ENCODE data around the gene FOXB1.

FOXB1 gene

DNA sequence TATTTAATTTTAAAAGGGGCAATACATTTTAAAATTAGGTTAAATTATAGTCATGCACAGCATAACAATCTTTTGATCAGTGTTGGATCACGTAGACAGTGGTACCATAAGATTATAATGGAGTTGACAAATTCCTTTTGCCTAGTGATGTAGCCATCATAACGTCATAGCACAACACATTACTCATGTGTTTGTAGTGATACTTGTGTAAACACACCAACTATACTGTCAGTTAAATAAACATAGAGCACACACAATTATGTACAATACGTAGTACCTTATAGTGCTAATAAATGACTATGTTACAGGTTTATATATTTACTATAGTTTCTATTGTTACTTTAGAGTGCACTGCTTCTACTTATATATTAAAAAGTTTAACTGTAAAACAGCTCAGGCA is 31.2 kb downstream of the FOXB1 start:
- no peak overlapping the region for H3K27ac ChIP-seq
- TF ChIP-seq, protein P1, sequence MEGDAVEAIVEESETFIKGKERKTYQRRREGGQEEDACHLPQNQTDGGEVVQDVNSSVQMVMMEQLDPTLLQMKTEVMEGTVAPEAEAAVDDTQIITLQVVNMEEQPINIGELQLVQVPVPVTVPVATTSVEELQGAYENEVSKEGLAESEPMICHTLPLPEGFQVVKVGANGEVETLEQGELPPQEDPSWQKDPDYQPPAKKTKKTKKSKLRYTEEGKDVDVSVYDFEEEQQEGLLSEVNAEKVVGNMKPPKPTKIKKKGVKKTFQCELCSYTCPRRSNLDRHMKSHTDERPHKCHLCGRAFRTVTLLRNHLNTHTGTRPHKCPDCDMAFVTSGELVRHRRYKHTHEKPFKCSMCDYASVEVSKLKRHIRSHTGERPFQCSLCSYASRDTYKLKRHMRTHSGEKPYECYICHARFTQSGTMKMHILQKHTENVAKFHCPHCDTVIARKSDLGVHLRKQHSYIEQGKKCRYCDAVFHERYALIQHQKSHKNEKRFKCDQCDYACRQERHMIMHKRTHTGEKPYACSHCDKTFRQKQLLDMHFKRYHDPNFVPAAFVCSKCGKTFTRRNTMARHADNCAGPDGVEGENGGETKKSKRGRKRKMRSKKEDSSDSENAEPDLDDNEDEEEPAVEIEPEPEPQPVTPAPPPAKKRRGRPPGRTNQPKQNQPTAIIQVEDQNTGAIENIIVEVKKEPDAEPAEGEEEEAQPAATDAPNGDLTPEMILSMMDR (IDR thresholded peaks at IDR 0.05) = no peak
- no peak for TF ChIP-seq ZFX (IDR thresholded peaks at IDR 0.05; ENCODE audit: borderline replicate concordance)

DNA sequence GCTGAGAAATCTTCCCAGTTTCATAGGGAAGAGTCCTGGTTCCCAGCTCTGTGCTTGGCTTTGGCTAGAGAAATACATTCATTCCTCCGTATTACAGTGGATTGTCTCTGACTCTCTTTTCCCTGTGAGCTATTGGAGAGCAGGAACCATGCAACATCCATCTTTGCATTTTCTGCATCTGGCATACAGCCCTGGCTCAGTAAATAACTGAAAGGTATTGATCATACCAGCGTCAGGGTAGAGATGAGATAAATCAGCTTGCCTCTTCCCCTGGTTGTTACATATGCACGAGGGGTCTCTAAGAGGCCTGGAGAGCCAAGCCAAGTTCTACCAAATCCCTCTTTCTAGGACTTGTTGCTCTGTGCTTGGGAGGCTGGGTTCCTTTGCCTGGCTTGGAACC is 35.2 kb downstream of the FOXB1 start:
- H3K27ac ChIP-seq = no peak overlapping the region
- TF ChIP-seq, protein P1 (IDR thresholded peaks at IDR 0.05) = no peak

DNA sequence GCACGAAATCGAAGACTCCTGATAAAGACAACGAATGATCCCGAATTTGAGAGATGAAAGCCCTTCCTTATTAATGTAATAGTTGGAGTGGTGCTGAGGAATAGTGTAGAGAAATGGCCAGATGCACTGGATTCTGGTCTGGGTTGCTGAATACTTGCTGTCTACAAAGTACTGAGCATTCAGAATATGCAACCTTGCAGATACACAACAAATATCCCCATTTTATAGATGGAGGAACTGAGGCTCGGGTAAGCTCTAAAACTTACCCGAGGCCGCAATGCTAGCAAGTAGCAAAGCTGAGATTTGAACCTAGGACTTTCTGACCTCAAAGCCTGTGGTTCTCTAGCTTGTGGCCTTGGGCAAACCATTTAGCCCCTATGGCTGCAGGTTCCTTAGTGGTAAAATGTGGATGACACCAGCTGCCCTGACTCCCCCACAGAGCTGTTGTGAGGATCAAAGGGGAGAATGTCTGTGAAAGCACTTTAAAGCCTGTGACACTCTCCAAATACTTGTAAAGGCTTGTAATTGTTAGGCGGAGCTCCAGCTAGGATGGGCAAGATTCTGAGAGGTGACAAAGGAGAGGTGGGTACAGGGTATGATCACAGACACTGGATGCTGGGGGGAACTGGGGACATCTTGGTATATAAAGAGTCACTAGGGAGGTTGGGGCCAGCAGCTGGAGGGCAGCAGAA is 39.8 kb downstream of the FOXB1 start:
- no peak overlapping the region for H3K27ac ChIP-seq
- TF ChIP-seq, protein P1 (IDR thresholded peaks at IDR 0.05) = no peak
- no peak for TF ChIP-seq ZFX (IDR thresholded peaks at IDR 0.05; ENCODE audit: borderline replicate concordance)

DNA sequence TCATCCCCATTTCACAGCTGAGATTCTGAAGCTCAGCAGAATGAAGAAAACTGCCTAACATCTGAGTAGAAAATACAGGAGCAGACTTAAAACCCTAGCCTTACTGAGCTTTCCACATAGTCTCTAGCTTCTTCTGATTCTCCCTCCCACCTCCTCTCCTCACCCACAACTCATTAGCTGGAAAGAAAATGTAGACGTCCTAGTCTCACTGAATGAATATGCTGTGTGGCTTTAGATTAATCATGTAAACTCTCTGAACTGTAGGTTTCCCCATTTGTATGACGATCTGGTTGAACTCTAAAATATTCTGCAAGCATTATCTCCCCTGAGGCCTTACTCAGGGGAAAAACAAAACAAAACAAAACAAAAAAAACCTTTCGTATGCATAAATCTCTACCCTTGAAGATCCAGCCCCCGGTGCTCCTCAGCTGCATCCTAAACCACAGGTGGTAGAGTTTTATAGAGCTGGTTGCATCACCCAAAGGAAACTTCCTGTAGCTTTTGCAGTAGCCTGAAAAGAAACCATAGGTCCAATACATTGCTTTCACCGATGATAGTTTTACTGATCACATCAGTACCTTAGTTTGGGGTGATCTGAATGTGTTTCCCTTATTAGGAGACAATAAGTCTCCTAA is 40.6 kb downstream of the FOXB1 start:
- TF ChIP-seq, protein P1 (IDR thresholded peaks at IDR 0.05) = no peak
- no peak overlapping the region for H3K27ac ChIP-seq

DNA sequence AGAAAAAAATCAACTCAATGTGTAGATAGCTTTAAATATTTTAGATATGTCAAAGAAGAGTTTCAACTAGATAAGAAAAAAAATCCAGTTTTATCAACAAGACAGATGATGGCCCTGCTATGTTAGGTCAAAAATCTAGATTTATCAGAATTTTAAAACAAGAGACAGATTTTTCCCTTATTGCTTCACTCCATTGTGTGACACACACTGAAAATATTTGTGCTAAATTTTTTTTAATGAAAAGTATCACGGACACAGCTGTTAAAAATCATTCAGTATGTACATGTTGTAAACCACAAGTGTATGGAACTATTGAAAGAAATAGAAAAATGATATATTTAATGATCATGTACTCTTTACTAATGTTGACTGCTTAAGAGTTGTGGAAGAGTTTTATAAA is 43.6 kb downstream of the FOXB1 start:
- TF ChIP-seq, protein P1 (IDR thresholded peaks at IDR 0.05) = no peak
- TF ChIP-seq ZFX (IDR thresholded peaks at IDR 0.05; ENCODE audit: borderline replicate concordance) = no peak
- no peak overlapping the region for H3K27ac ChIP-seq

DNA sequence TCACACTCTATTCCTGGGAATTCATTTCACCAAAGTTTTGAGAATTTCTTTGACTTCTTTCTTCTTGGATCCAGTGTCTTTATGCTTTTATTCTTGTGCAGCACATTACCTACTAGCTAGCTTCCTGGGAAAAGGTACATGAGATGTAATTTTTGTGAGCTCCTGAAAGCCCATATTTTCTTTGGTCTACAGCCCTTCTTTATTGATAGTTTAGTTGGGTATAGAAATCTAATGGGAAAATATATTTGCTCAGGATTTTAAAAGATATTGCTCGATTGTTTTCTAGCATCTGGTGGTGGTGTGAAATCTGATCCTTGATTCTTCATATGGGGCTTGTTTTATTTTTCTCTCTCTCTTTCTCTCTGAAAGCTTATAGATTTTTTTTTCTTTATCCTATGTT is 45.8 kb downstream of the FOXB1 start:
- no peak for TF ChIP-seq ZFX (IDR thresholded peaks at IDR 0.05; ENCODE audit: borderline replicate concordance)
- TF ChIP-seq, protein P1 (IDR thresholded peaks at IDR 0.05) = no peak

DNA sequence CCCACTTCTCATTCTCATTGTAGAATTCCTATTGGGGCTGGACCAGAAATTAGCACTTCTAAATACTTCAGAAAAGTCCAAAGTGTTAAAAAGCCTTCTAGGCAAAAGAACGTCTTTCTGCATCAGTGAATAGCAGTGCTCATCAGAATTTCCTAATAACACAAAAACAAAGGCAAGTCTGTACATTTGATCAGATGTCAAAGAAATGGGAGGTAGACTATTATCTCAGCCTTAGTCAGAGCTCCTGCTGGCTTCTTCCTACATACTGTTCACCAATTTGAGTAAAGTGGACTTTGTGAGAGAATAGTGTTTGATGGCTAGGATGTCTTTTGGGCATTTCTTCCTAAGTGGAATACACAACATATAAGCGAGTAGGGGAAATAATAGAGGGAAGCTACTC is 48.7 kb downstream of the FOXB1 start:
- TF ChIP-seq, protein P1 (IDR thresholded peaks at IDR 0.05) = no peak
- no peak for TF ChIP-seq ZFX (IDR thresholded peaks at IDR 0.05; ENCODE audit: borderline replicate concordance)
- H3K27ac ChIP-seq = no peak overlapping the region

More for the DNA sequence above, 45.8 kb downstream of the FOXB1 start:
- no peak overlapping the region for H3K27ac ChIP-seq
